Stomach (tissue), 9 donors: Measurements from ENCODE around the gene OTULIN. TPM values are rescaled to one million over a fixed set of nuclear protein-coding genes. Genes with fewer than 3 reads are reported as not detected.

Experiments used
- DNase-seq, 2 donors: peaks; one replicate each; pipeline versions ENCODE4 v3.0.0 to v3.0.0-alpha.2; 2013 to 2019
- H3K27ac ChIP-seq, 5 donors: fragments of 200-600 bp in 4 of 5; sonication (generic) in 4 of 5; one replicate each; pipeline ENCODE4 v1.5.1; 2013 to 2019; ENCODE audit warnings: mild to moderate bottlenecking in 1 of 5, moderate library complexity in 1 of 5
- H3K27me3 ChIP-seq, 3 donors: fragments of 200-600 bp; sonication (generic); one replicate each; pipeline ENCODE4 v1.5.1; 2017 to 2019; ENCODE audit warnings: mixed run types in 1 of 3
- H3K36me3 ChIP-seq, 4 donors: fragments of 200-600 bp; sonication (generic); 1 replicate in 3 of 4; 2 replicates in 1 of 4; pipeline ENCODE4 v1.5.1; 2016 to 2019
- H3K4me1 ChIP-seq, 4 donors: fragments of 200-600 bp; sonication (generic); one replicate each; pipeline ENCODE4 v1.5.1; 2016 to 2019
- H3K4me3 ChIP-seq, 4 donors: fragments of 200-600 bp; sonication (generic) in 3 of 4; one replicate each; pipeline ENCODE4 v1.5.1; 2016 to 2019; ENCODE audit warnings: mild to moderate bottlenecking in 1 of 4
- H3K9me3 ChIP-seq, 4 donors: fragments of 200-600 bp; sonication (generic); one replicate each; pipeline ENCODE4 v1.5.1; 2016 to 2019
- CTCF ChIP-seq, 7 experiments: fragments of 450-650 bp in 4 of 7; fragments of 200-600 bp in 3 of 7; sonication (generic) in 3 of 7; IDR thresholded peaks; one replicate each; pipeline ENCODE4 v1.5.1; 2016 to 2019; ENCODE audit warnings: antibody characterized with exemption in 7 of 7, control low read depth in 2 of 7, mild to moderate bottlenecking in 1 of 7
- EP300 ChIP-seq: sonication (generic); formaldehyde crosslinking; IDR thresholded peaks from one replicate; pipeline ENCODE4 v1.6.1; 2017; ENCODE audit warnings: antibody characterized with exemption
- POLR2A ChIP-seq, 4 donors: fragments of 450-650 bp; IDR thresholded peaks; one replicate each; pipeline ENCODE4 v1.6.1; 2016; ENCODE audit warnings: antibody characterized with exemption in 4 of 4, control low read depth in 2 of 4, mild to moderate bottlenecking in 1 of 4, moderate library complexity in 1 of 4
- POLR2AphosphoS5 ChIP-seq, 3 donors: sonication (generic); formaldehyde crosslinking; IDR thresholded peaks; one replicate each; pipeline ENCODE4 v1.6.1; 2016; ENCODE audit warnings: antibody characterized with exemption in 3 of 3
- WGBS, 5 donors: extraction: QIAGEN DNeasy Blood & Tissue Kit in 3 of 5; methylation state at CpG; one replicate each; pipeline versions ENCODE4 v1.1.5 to v1.1.7; 2013 to 2018; 5-methylcytosine and 5-hydroxymethylcytosine counted together
- intact Hi-C: fragments of 100-400 bp; cut with DNase I; formaldehyde crosslinking; loops from one replicate; pipeline ENCODE4 v1.15.1; 2023; ENCODE audit warnings: low total_unique reads
- polyA plus RNA-seq, 3 donors: library from polyadenylated mRNA; stranded (reverse); fragments of 200-250 nt; gene quantifications; one replicate each; pipeline ENCODE4 v1.2.3, GENCODE V29; 2013
- total RNA-seq, 5 donors: library from RNA; depleted of rRNA; stranded (reverse); fragments of >200 nt; gene quantifications; one replicate each; pipeline versions ENCODE4 v1.1.0 to v1.2.3, GENCODE V29; 2014 to 2016
- donor health status: healthy with polysubstance abuse.
- donor health status: Bipolar disorder and iron deficiency.
- donor health status: healthy.

OTULIN gene
- total and polyA plus RNA-seq, 8 donors: 2.5 to 47.2 (median 13.7) TPM

GRCh38 chr5:14640765-14641164 is 23.8 kb upstream of the OTULIN start:
- H3K4me1 ChIP-seq: no peaks in the 10 kb centered on the region
- TF ChIP-seq POLR2A (IDR thresholded peaks at IDR 0.05) (no peak), EP300 (no peak), CTCF (IDR thresholded peaks at IDR 0.05) (no peak), POLR2AphosphoS5 (IDR thresholded peaks at IDR 0.05) (no peak)
- H3K27me3 ChIP-seq: peaks cover 0 to 18% (median 0%) of the 10 kb centered on the region in 3 donors
- intact Hi-C loops: no loop called here
- no peak for DNase-seq
- H3K9me3 ChIP-seq: no peaks in the 10 kb centered on the region
- H3K27ac ChIP-seq: no peak overlapping the region
- WGBS, 5 donors: 66 to 77% (median 74%) methylated on average over 10 of the region's 10 CpGs
- H3K4me3 ChIP-seq: no peak overlapping the region
- H3K36me3 ChIP-seq: no peaks in the 10 kb centered on the region

- H3K27me3 ChIP-seq: peaks cover 0 to 24% (median 0%) of the 10 kb centered on the region in 3 donors
- TF ChIP-seq POLR2A (IDR thresholded peaks at IDR 0.05) (no peak), CTCF (IDR thresholded peaks at IDR 0.05) (no peak), EP300 (no peak), POLR2AphosphoS5 (IDR thresholded peaks at IDR 0.05) (no peak)
- no peaks in the 10 kb centered on the region for H3K36me3 ChIP-seq
- H3K27ac ChIP-seq: no peak overlapping the region
- 70 to 90% (median 80%) methylated on average over 1 of the region's 1 CpG for whole genome bisulfite sequencing, 5 donors
- no peak overlapping the region for H3K4me3 ChIP-seq
- H3K4me1 ChIP-seq: peaks cover 0 to 5% (median 0%) of the 10 kb centered on the region in 4 donors
- no peaks in the 10 kb centered on the region for H3K9me3 ChIP-seq
- DNase-seq: no peak
- intact Hi-C loops: no loop called here
These were observed 19.8 kb upstream of the OTULIN start for GRCh38 chr5:14644623-14645237.

GRCh38 chr5:14650052-14650451 is 14.5 kb upstream of the OTULIN start:
- Histone ChIP-seq H3K36me3 (no peaks in the 10 kb centered on the region), H3K27me3 (peaks cover 0 to 13% (median 0%) of the 10 kb centered on the region in 3 donors), H3K9me3 (no peaks in the 10 kb centered on the region), H3K4me1 (peaks cover 0 to 5% (median 0%) of the 10 kb centered on the region in 4 donors), H3K4me3 (no peak overlapping the region), H3K27ac (no peak overlapping the region)
- TF ChIP-seq CTCF (IDR thresholded peaks at IDR 0.05) (no peak), POLR2A (IDR thresholded peaks at IDR 0.05) (no peak), EP300 (no peak), POLR2AphosphoS5 (IDR thresholded peaks at IDR 0.05) (no peak)
- no peak for DNase-seq
- WGBS, 5 donors: 77 to 88% (median 82%) methylated on average over 3 of the region's 3 CpGs
- intact Hi-C loops: no loop called here

GRCh38 chr5:14655146-14655741 is 9.3 kb upstream of the OTULIN start:
- no peak overlapping the region for H3K4me3 ChIP-seq
- no peaks in the 10 kb centered on the region for H3K36me3 ChIP-seq
- H3K9me3 ChIP-seq: no peaks in the 10 kb centered on the region
- intact Hi-C loops: no loop called here
- WGBS, 5 donors: 46 to 54% (median 52%) methylated on average over 4 of the region's 4 CpGs
- TF ChIP-seq CTCF (IDR thresholded peaks at IDR 0.05) (no peak), POLR2AphosphoS5 (IDR thresholded peaks at IDR 0.05) (no peak), EP300 (no peak), POLR2A (IDR thresholded peaks at IDR 0.05) (no peak)
- DNase-seq: no peak
- no peaks in the 10 kb centered on the region for H3K4me1 ChIP-seq
- no peak overlapping the region for H3K27ac ChIP-seq
- H3K27me3 ChIP-seq: no peaks in the 10 kb centered on the region
